AG04450 (cell line): ENCODE results near the gene DGAT2. TPM values are rescaled to one million over a fixed set of nuclear protein-coding genes. Genes with fewer than 3 reads are reported as not detected.

Experiments
- CTCF ChIA-PET: fragments of 300-600, 350-600 bp; formaldehyde crosslinking; extraction: SDS; loops from one replicate; lab custom pipeline; 2022; ENCODE audit warnings: antibody characterized with exemption, inconsistent platforms; lab: Charles Lee
- POLR2A ChIA-PET: fragments of 350-600 bp; formaldehyde crosslinking; extraction: SDS; loops from one replicate; lab custom pipeline; 2021; ENCODE audit warnings: antibody characterized with exemption, inconsistent platforms; lab: Yijun Ruan, JAX
- DNase-seq: peaks from one replicate; pipeline ENCODE4 v3.0.0-alpha.2; 2011; ENCODE audit warnings: low read depth, low spot score
- H3K27ac ChIP-seq: one replicate; pipeline ENCODE4 v1.5.1; 2012; ENCODE audit warnings: low read depth, low read length, control low read depth
- H3K27me3 ChIP-seq: one replicate; pipeline ENCODE4 v1.6.0; 2012; ENCODE audit warnings: low read length; ENCODE audit not compliant: control insufficient read depth, insufficient read depth
- H3K4me3 ChIP-seq: 2 replicates; pipeline ENCODE4 v1.5.1; 2011; ENCODE audit warnings: mild to moderate bottlenecking, low read depth, low read length, control low read depth
- H3K9me3 ChIP-seq: 2 replicates; pipeline ENCODE4 v1.5.1; 2012; ENCODE audit warnings: low read length; ENCODE audit not compliant: control insufficient read depth, insufficient read depth
- CTCF ChIP-seq: IDR thresholded peaks from 2 replicates; pipeline ENCODE4 v1.5.1; 2011; ENCODE audit warnings: low read depth, low read length, control low read depth, inconsistent platforms
- polyA plus RNA-seq: library from polyadenylated mRNA; depleted of rRNA; stranded (reverse); fragments of >200 nt; gene quantifications from 2 replicates; pipeline ENCODE4 v1.2.3, GENCODE V29; 2011

The DGAT2 gene
- polyA plus RNA-seq, 1 experiment, result 0.56 TPM

- H3K9me3 ChIP-seq, result no peaks in the 10 kb centered on the region
- ChIA-PET CTCF (interaction anchor here (0.6 to 1.1 kb wide), 3 partner anchors 46 to 567 kb away, joined by 3 read pairs; no protein-coding TSS in a partner anchor), POLR2A (no interaction called here)
- no peak for TF ChIP-seq CTCF
- H3K27me3 ChIP-seq, result no peaks in the 10 kb centered on the region
- no peak overlapping the region for H3K4me3 ChIP-seq
- no peak for DNase-seq
- no peak overlapping the region for H3K27ac ChIP-seq
Measured at GRCh38 chr11:75822541-75822940, 54.0 kb downstream of the DGAT2 start.

- no peak for DNase-seq
- H3K4me3 ChIP-seq, result no peak overlapping the region
- ChIA-PET CTCF (no interaction called here), POLR2A (no interaction called here)
- H3K9me3 ChIP-seq, result no peaks in the 10 kb centered on the region
- TF ChIP-seq CTCF, result no peak
- H3K27ac ChIP-seq, result no peak overlapping the region
- H3K27me3 ChIP-seq, result no peaks in the 10 kb centered on the region
Measured at GRCh38 chr11:75823415-75823814, 54.8 kb downstream of the DGAT2 start.

- no peak for DNase-seq
- H3K27me3 ChIP-seq, result no peaks in the 10 kb centered on the region
Measured at GRCh38 chr11:75823946-75824345, 55.4 kb downstream of the DGAT2 start.

GRCh38 chr11:75826461-75827230 is 58.1 kb downstream of the DGAT2 start:
- no peaks in the 10 kb centered on the region for H3K9me3 ChIP-seq
- CTCF ChIA-PET, result interaction anchor here (0.7 kb wide), 1 partner anchor 257 kb away, joined by 3 read pairs; no protein-coding TSS in a partner anchor
- H3K27me3 ChIP-seq, result no peaks in the 10 kb centered on the region
- no peak for DNase-seq
- no peak overlapping the region for H3K4me3 ChIP-seq
- POLR2A ChIA-PET, result no interaction called here
- no peak for TF ChIP-seq CTCF
- no peak overlapping the region for H3K27ac ChIP-seq

More at GRCh38 chr11:75823946-75824345, 55.4 kb downstream of the DGAT2 start:
- Histone ChIP-seq H3K27ac (no peak overlapping the region), H3K9me3 (no peaks in the 10 kb centered on the region), H3K4me3 (no peak overlapping the region)
- no peak for TF ChIP-seq CTCF
- ChIA-PET POLR2A (no interaction called here), CTCF (interaction anchor here (1.0 kb wide), 1 partner anchor 100 kb away, joined by 3 read pairs; no protein-coding TSS in a partner anchor)

GRCh38 chr11:75827562-75827961 is 59.0 kb downstream of the DGAT2 start:
- no peak for TF ChIP-seq CTCF
- ChIA-PET CTCF (no interaction called here), POLR2A (no interaction called here)
- Histone ChIP-seq H3K4me3 (no peak overlapping the region), H3K9me3 (no peaks in the 10 kb centered on the region), H3K27me3 (no peaks in the 10 kb centered on the region), H3K27ac (no peak overlapping the region)
- no peak for DNase-seq
